Suprapubic skin (tissue), 4 donors: ENCODE measurements around the gene MN1. TPM values are rescaled to one million over a fixed set of nuclear protein-coding genes. Genes with fewer than 3 reads are reported as not detected.
A peak's percentile ranks its signal among the peaks of the same experiment; 100 is the strongest.

ENCODE experiments used
- DNase-seq, 2 donors: peaks; one replicate each; pipeline ENCODE4 v3.0.0-alpha.2; 2019; ENCODE audit warnings: low spot score in 2 of 2
- H3K27ac ChIP-seq: fragments of 200-600 bp; sonication (generic); one replicate; pipeline ENCODE4 v1.5.1; 2019
- H3K27me3 ChIP-seq: fragments of 200-600 bp; sonication (generic); one replicate; pipeline ENCODE4 v1.5.1; 2019
- H3K36me3 ChIP-seq: fragments of 200-600 bp; sonication (generic); one replicate; pipeline ENCODE4 v1.5.1; 2019
- H3K4me1 ChIP-seq: fragments of 200-600 bp; sonication (generic); one replicate; pipeline ENCODE4 v1.5.1; 2019
- H3K4me3 ChIP-seq: fragments of 200-600 bp; sonication (generic); one replicate; pipeline ENCODE4 v1.5.1; 2019; ENCODE audit warnings: mild to moderate bottlenecking
- H3K9me3 ChIP-seq: fragments of 200-600 bp; sonication (generic); one replicate; pipeline ENCODE4 v1.5.1; 2019
- EP300 ChIP-seq: sonication (generic); formaldehyde crosslinking; IDR thresholded peaks from one replicate; pipeline ENCODE4 v1.6.1; 2017; ENCODE audit warnings: antibody characterized with exemption
- POLR2A ChIP-seq, 2 donors: fragments of 450-650 bp; IDR thresholded peaks; one replicate each; pipeline ENCODE4 v1.6.1; 2017; ENCODE audit warnings: antibody characterized with exemption in 2 of 2, mild to moderate bottlenecking in 2 of 2, moderate library complexity in 2 of 2
- POLR2AphosphoS5 ChIP-seq, 3 donors: sonication (generic); formaldehyde crosslinking; IDR thresholded peaks; one replicate each; pipeline ENCODE4 v1.6.1; 2017; ENCODE audit warnings: antibody characterized with exemption in 3 of 3
- WGBS: methylation state at CpG from one replicate; pipeline ENCODE4 v1.1.5; 2018; 5-methylcytosine and 5-hydroxymethylcytosine counted together
- total RNA-seq, 4 donors: library from RNA; depleted of rRNA; stranded (reverse); fragments of >200 nt; gene quantifications; one replicate each; pipeline ENCODE4 v1.1.0, GENCODE V29; 2016
- TF ChIP-seq, protein P1 (sequence below), 2 donors: fragments of 200-600 bp in 1 of 2; fragments of 450-650 bp in 1 of 2; sonication (generic) in 1 of 2; IDR thresholded peaks; one replicate each; pipeline ENCODE4 v1.5.1; 2016 to 2019; ENCODE audit warnings: antibody characterized with exemption in 2 of 2, mild to moderate bottlenecking in 1 of 2, moderate library complexity in 1 of 2

Gene MN1
- total RNA-seq, 4 donors from 2014 or later = 1.7 to 6.5 (median 4.1) TPM

DNA sequence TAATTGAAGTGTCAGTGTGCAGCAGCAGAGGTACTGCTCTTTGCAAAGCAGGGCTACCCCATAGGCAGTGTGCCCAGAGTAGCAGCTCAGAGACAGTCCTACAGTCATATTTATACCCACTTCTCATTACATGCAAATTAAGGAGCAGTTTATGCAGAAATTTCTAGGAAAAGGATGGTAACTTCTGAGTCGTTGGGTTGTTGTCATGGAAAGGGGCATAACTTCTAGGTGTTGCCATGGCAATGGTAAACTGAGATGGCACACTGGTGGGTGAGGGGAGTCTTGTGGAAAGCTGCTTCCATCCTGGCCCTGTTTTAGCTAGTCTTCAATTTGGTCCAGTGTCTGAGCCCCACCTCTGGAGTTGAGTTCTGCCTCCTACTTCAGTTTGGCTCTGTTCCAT is 77.4 kb downstream of the MN1 start:
- no peak for TF ChIP-seq EP300
- no peak for TF ChIP-seq POLR2A (IDR thresholded peaks at IDR 0.05)
- TF ChIP-seq, protein P1, sequence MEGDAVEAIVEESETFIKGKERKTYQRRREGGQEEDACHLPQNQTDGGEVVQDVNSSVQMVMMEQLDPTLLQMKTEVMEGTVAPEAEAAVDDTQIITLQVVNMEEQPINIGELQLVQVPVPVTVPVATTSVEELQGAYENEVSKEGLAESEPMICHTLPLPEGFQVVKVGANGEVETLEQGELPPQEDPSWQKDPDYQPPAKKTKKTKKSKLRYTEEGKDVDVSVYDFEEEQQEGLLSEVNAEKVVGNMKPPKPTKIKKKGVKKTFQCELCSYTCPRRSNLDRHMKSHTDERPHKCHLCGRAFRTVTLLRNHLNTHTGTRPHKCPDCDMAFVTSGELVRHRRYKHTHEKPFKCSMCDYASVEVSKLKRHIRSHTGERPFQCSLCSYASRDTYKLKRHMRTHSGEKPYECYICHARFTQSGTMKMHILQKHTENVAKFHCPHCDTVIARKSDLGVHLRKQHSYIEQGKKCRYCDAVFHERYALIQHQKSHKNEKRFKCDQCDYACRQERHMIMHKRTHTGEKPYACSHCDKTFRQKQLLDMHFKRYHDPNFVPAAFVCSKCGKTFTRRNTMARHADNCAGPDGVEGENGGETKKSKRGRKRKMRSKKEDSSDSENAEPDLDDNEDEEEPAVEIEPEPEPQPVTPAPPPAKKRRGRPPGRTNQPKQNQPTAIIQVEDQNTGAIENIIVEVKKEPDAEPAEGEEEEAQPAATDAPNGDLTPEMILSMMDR (IDR thresholded peaks at IDR 0.05) = no peak
- DNase-seq = no peak
- H3K4me1 ChIP-seq = peaks cover 41% of the 10 kb centered on the region
- H3K4me3 ChIP-seq = no peak overlapping the region
- H3K9me3 ChIP-seq = no peaks in the 10 kb centered on the region
- H3K27me3 ChIP-seq = no peaks in the 10 kb centered on the region
- no peak overlapping the region for H3K27ac ChIP-seq
- H3K36me3 ChIP-seq = no peaks in the 10 kb centered on the region
- WGBS = 67% methylated on average over 1 of the region's 1 CpG

DNA sequence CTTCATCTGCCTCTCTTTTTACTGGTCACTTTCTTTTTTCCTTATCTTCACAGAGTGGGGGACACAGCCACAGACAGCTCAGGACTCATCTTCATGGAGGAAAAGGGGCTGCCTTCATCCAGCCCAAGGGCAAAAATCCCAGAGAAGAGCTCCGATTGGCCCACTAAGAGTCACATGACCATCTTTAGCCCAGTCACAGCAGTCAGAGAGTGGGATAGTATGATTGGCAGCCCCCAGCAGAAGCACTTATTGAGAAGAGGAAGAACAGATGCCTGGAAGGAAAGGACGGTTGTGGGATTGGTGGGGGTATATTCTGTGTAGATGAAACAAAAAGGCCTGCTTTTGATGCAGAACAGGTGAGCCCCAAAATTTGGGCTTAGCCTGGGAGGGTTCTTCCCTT is 77.8 kb downstream of the MN1 start:
- no peaks in the 10 kb centered on the region for H3K36me3 ChIP-seq
- TF ChIP-seq EP300 (no peak), POLR2AphosphoS5 (IDR thresholded peaks at IDR 0.05) (no peak), POLR2A (IDR thresholded peaks at IDR 0.05) (no peak)
- TF ChIP-seq, protein P1 (IDR thresholded peaks at IDR 0.05) = no peak
- WGBS = 88% methylated on average over 2 of the region's 2 CpGs
- peaks cover 46% of the 10 kb centered on the region for H3K4me1 ChIP-seq
- no peak overlapping the region for H3K4me3 ChIP-seq
- no peak overlapping the region for H3K27ac ChIP-seq
- peak in 1 of 2 donors; percentile 14 for DNase-seq
- H3K27me3 ChIP-seq = no peaks in the 10 kb centered on the region
- H3K9me3 ChIP-seq = no peaks in the 10 kb centered on the region

DNA sequence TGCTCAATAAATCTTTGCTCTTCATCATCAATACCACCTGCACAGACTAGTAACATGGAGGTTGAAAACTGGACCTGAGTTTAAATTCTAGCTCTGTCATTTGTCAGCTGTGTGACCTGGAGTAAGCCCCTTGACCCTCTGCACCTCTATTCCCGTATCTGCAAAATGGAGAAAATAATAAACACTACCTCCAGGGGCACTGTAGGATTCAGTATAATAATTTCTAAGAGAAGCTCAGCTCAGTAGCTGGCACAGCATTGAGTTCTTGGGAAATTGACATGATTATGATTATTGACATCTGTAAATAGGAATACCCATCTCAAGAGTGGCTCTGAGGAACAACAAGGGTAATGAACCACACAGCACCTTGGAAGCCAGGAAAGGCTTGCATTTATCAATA is 78.4 kb downstream of the MN1 start:
- 33% methylated on average over 1 of the region's 1 CpG for WGBS
- Histone ChIP-seq H3K27ac (no peak overlapping the region), H3K36me3 (no peaks in the 10 kb centered on the region), H3K4me3 (no peak overlapping the region), H3K4me1 (peaks cover 51% of the 10 kb centered on the region), H3K9me3 (no peaks in the 10 kb centered on the region), H3K27me3 (no peaks in the 10 kb centered on the region)
- no peak for DNase-seq
- TF ChIP-seq EP300 (no peak), POLR2AphosphoS5 (IDR thresholded peaks at IDR 0.05) (no peak)
- TF ChIP-seq, protein P1 (IDR thresholded peaks at IDR 0.05) = peak in 1 of 2 donors; percentile 8

DNA sequence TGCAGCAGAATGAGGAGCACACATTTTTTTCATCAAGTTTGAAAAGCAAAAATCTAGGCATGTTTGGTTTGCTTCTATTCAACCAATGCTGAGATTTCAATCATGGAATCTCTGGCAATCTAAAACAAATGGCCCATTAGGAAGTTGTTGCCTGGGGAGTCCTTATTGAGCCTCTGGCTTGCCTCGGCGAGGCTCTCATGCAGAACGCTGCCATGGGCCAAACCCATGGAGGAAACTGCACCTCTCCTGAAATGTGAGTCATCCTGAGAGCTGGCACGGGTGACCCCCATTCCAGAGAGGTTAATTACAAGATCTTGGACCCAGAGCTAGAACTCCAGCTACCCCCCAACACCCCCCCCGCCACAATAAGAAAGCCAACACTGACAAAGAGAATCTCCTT is 80.7 kb downstream of the MN1 start:
- Histone ChIP-seq H3K4me3 (no peak overlapping the region), H3K27me3 (no peaks in the 10 kb centered on the region), H3K27ac (peak overlapping the region; percentile 91), H3K36me3 (no peaks in the 10 kb centered on the region), H3K9me3 (no peaks in the 10 kb centered on the region), H3K4me1 (peaks cover 40% of the 10 kb centered on the region)
- TF ChIP-seq POLR2A (IDR thresholded peaks at IDR 0.05) (no peak), EP300 (no peak), POLR2AphosphoS5 (IDR thresholded peaks at IDR 0.05) (no peak)
- TF ChIP-seq, protein P1 (IDR thresholded peaks at IDR 0.05) = no peak
- DNase-seq = no peak
- WGBS = 36% methylated on average over 5 of the region's 5 CpGs

DNA sequence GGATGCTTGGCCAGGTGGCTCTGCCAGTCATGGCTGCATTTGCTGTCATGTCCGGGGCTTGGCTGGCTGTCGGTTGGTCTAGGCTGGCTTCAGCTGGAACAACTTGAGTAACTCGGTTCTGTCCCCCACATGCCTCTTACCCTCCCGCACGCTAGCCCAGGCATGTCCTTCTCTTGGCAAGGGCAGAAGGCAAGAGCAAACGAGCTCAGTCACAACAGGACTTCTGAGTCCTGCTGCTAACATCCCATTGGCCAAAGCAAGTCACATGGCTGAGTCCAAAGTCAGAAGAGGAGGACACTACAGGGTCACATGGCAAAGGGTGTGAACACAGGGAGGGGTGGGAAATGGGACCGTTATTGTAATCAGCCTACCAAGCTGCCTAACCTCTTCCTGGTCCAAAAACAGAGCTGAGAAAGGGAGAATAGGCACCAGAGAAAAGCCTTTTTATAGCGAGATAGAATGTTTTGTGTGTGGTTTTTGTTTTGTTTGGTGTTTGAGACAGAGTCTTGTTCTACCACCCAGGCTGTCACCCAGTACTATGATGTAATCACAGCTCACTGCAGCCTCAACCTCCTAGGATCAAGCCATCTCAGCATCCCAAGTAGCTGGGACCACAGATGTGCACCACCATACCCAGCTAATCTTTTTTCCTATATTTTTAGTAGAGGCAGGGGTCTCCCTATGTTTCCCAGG is 81.9 kb downstream of the MN1 start:
- peak in 1 of 2 donors; percentile 78 for DNase-seq
- TF ChIP-seq, protein P1 (IDR thresholded peaks at IDR 0.05) = no peak
- TF ChIP-seq EP300 = no peak
- TF ChIP-seq POLR2A (IDR thresholded peaks at IDR 0.05) = no peak
- TF ChIP-seq POLR2AphosphoS5 (IDR thresholded peaks at IDR 0.05) = peak in 2 of 3 donors; percentile 39 to 43
- WGBS = 20% methylated on average over 8 of the region's 8 CpGs
- Histone ChIP-seq H3K27me3 (no peaks in the 10 kb centered on the region), H3K9me3 (no peaks in the 10 kb centered on the region), H3K27ac (peak overlapping the region; percentile 91), H3K36me3 (no peaks in the 10 kb centered on the region), H3K4me3 (no peak overlapping the region), H3K4me1 (peaks cover 51% of the 10 kb centered on the region)
